ENCODE measurements around the gene NRXN3. TPM values are rescaled to one million over a fixed set of nuclear protein-coding genes. Genes with fewer than 3 reads are reported as not detected.
A peak's percentile ranks its signal among the peaks of the same experiment; 100 is the strongest.

The NRXN3 gene
- polyA plus RNA-seq, 4 donors = 6.4 to 7.2 (median 7.0) TPM

GRCh38 chr14:79363291-79363690 is 1193.1 kb downstream of the NRXN3 start:
- no peak for DNase-seq (ENCODE audit: low read depth in 4 of 4, low spot score in 3 of 4)

GRCh38 chr14:79369359-79370332 is 1199.5 kb downstream of the NRXN3 start:
- no peak for DNase-seq (ENCODE audit: low read depth in 4 of 4, low spot score in 3 of 4)

- no peak for DNase-seq (ENCODE audit: low read depth in 4 of 4, low spot score in 3 of 4)
Measured at GRCh38 chr14:79370969-79371368, 1200.8 kb downstream of the NRXN3 start.

GRCh38 chr14:79373451-79373850 is 1203.3 kb downstream of the NRXN3 start:
- no peak for DNase-seq (ENCODE audit: low read depth in 4 of 4, low spot score in 3 of 4)

GRCh38 chr14:79375356-79375755 is 1205.2 kb downstream of the NRXN3 start:
- DNase-seq (ENCODE audit: low read depth in 4 of 4, low spot score in 3 of 4) = no peak

- no peak for DNase-seq (ENCODE audit: low read depth in 4 of 4, low spot score in 3 of 4)
Measured at GRCh38 chr14:79376557-79376956, 1206.4 kb downstream of the NRXN3 start.

GRCh38 chr14:79378020-79378419 is 1207.8 kb downstream of the NRXN3 start:
- no peak for DNase-seq (ENCODE audit: low read depth in 4 of 4, low spot score in 3 of 4)

GRCh38 chr14:79379266-79379665 is 1209.1 kb downstream of the NRXN3 start:
- DNase-seq (ENCODE audit: low read depth in 4 of 4, low spot score in 3 of 4) = no peak

GRCh38 chr14:79383031-79383430 is 1212.9 kb downstream of the NRXN3 start:
- no peak for DNase-seq (ENCODE audit: low read depth in 4 of 4, low spot score in 3 of 4)

GRCh38 chr14:79383475-79383874 is 1213.3 kb downstream of the NRXN3 start:
- DNase-seq (ENCODE audit: low read depth in 4 of 4, low spot score in 3 of 4) = no peak

GRCh38 chr14:79395061-79395460 is 1224.9 kb downstream of the NRXN3 start:
- DNase-seq (ENCODE audit: low read depth in 4 of 4, low spot score in 3 of 4) = no peak

- peak in 2 of 4 donors; percentile 2 to 17 for DNase-seq (ENCODE audit: low read depth in 4 of 4, low spot score in 3 of 4)
Measured at GRCh38 chr14:79404874-79405511, 1234.8 kb downstream of the NRXN3 start.

GRCh38 chr14:79405512-79405910 is 1235.3 kb downstream of the NRXN3 start:
- DNase-seq (ENCODE audit: low read depth in 4 of 4, low spot score in 3 of 4) = no peak

- no peak for DNase-seq (ENCODE audit: low read depth in 4 of 4, low spot score in 3 of 4)
Measured at GRCh38 chr14:79407572-79407971, 1237.4 kb downstream of the NRXN3 start.

- DNase-seq (ENCODE audit: low read depth in 4 of 4, low spot score in 3 of 4) = no peak
Measured at GRCh38 chr14:79408696-79409095, 1238.5 kb downstream of the NRXN3 start.

GRCh38 chr14:79411403-79412174 is 1241.4 kb downstream of the NRXN3 start:
- no peak for DNase-seq (ENCODE audit: low read depth in 4 of 4, low spot score in 3 of 4)

- DNase-seq (ENCODE audit: low read depth in 4 of 4, low spot score in 3 of 4) = no peak
Measured at GRCh38 chr14:79412822-79413221, 1242.6 kb downstream of the NRXN3 start.

GRCh38 chr14:79413734-79414428 is 1243.7 kb downstream of the NRXN3 start:
- no peak for DNase-seq (ENCODE audit: low read depth in 4 of 4, low spot score in 3 of 4)

- no peak for DNase-seq (ENCODE audit: low read depth in 4 of 4, low spot score in 3 of 4)
Measured at GRCh38 chr14:79415726-79416125, 1245.6 kb downstream of the NRXN3 start.

- DNase-seq (ENCODE audit: low read depth in 4 of 4, low spot score in 3 of 4) = no peak
Measured at GRCh38 chr14:79417961-79418360, 1247.8 kb downstream of the NRXN3 start.

Data from left renal pelvis (tissue), 4 donors.